Osteoblast (primary cell): ENCODE data around the gene ELOVL5. TPM values are rescaled to one million over a fixed set of nuclear protein-coding genes. Genes with fewer than 3 reads are reported as not detected.

Experiments
- DNase-seq: peaks from one replicate; pipeline ENCODE4 v3.0.0; 2011; ENCODE audit warnings: low spot score, mixed read lengths; ENCODE audit not compliant: insufficient read length; ENCODE audit errors: missing footprints
- H2AFZ ChIP-seq: 2 replicates; pipeline ENCODE4 v1.6.0; 2011; ENCODE audit warnings: mild to moderate bottlenecking, low read length
- H3K27ac ChIP-seq: 2 replicates; pipeline ENCODE4 v1.5.1; 2011; ENCODE audit warnings: mild to moderate bottlenecking, low read depth, low read length, moderate library complexity
- H3K27me3 ChIP-seq: 2 replicates; pipeline ENCODE4 v1.6.0; 2012; ENCODE audit warnings: mild to moderate bottlenecking, control low read depth, inconsistent platforms, low read length, moderate library complexity; ENCODE audit not compliant: insufficient read depth
- H3K36me3 ChIP-seq: 2 replicates; pipeline ENCODE4 v1.5.1; 2011; ENCODE audit warnings: mild to moderate bottlenecking, low read length, control low read depth, moderate library complexity; ENCODE audit not compliant: insufficient read depth
- H3K4me1 ChIP-seq: 2 replicates; pipeline ENCODE4 v1.5.1; 2011; ENCODE audit warnings: mild to moderate bottlenecking, low read length, control low read depth, moderate library complexity; ENCODE audit not compliant: insufficient read depth
- H3K4me2 ChIP-seq: 2 replicates; pipeline ENCODE4 v1.6.0; 2011; ENCODE audit warnings: mild to moderate bottlenecking, low read length; ENCODE audit not compliant: insufficient read depth
- H3K4me3 ChIP-seq: fragments of 200-600 bp; sonication (generic); 3 replicates; pipeline ENCODE4 v1.5.1; 2012; ENCODE audit warnings: mild to moderate bottlenecking, low read length, inconsistent platforms; ENCODE audit not compliant: insufficient read depth
- H3K79me2 ChIP-seq: 2 replicates; pipeline ENCODE4 v1.6.0; 2012; ENCODE audit warnings: mild to moderate bottlenecking, low read length, control low read depth, inconsistent platforms; ENCODE audit not compliant: insufficient read depth
- H3K9me3 ChIP-seq: 2 replicates; pipeline ENCODE4 v1.5.1; 2011; ENCODE audit warnings: low read depth, low read length, control low read depth
- H4K20me1 ChIP-seq: 2 replicates; pipeline ENCODE4 v1.6.0; 2012; ENCODE audit warnings: mild to moderate bottlenecking, low read length, control low read depth; ENCODE audit not compliant: insufficient read depth
- total RNA-seq: library from RNA; depleted of rRNA; stranded (reverse); fragments of >200 nt; gene quantifications from 2 replicates; pipeline ENCODE4 v1.2.3, GENCODE V29; 2012
- TF ChIP-seq, protein P1 (sequence below): IDR thresholded peaks from 2 replicates; pipeline ENCODE4 v1.5.1; 2011; ENCODE audit warnings: mild to moderate bottlenecking, low read depth, low read length, moderate library complexity; ENCODE audit errors: extremely low read depth

The ELOVL5 gene
- total RNA-seq, 1 donor, result 75.3 TPM

DNA sequence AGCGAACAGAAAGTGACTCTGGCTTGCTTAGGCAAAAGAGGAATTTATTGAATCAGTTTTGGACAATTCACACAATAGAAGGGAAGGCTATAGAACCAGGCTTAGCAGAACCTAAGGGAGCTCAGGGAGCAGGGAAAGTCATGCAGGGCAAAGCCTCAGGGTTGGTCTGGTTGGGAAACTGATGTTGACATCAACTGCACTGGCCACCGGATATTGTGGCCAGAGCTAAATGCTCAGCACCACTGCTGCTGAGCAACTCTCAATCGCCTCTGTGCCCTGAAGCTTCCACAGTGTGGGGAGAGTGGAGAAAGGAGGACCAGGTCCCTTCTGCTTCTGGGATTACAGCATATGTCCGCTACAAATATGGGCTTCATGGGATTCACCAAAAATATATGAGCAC, 106.8 kb downstream of the ELOVL5 start:
- no peak overlapping the region for H3K27ac ChIP-seq
- DNase-seq, result peak; percentile 41

DNA sequence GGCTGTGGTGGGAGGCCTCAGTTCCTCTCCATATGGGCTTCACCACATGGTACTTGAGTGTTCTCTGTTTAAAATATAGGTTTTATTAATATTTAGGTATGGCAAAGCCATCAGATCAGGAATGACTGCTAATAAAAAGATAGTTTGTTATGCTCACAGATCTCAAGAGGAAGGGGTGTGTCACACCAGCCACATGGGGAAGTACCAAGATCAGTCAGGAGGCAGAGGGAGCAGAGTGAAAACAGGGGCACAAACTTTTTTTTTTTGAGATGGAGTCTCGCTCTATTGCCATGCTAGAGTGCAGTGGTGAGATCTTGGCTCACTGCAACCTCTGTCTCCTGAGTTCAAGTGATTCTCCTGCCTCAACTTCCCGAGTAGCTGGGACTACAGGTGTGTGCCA, 108.0 kb downstream of the ELOVL5 start:
- DNase-seq, result peak; percentile 5
- Histone ChIP-seq H3K4me3 (no peak overlapping the region), H3K36me3 (no peaks in the 10 kb centered on the region), H3K4me1 (no peaks in the 10 kb centered on the region), H3K4me2 (no peak overlapping the region), H2AFZ (no peak overlapping the region), H3K27ac (no peak overlapping the region), H3K9me3 (no peaks in the 10 kb centered on the region), H3K79me2 (no peaks in the 10 kb centered on the region), H4K20me1 (no peaks in the 10 kb centered on the region), H3K27me3 (no peaks in the 10 kb centered on the region)
- TF ChIP-seq, protein P1, sequence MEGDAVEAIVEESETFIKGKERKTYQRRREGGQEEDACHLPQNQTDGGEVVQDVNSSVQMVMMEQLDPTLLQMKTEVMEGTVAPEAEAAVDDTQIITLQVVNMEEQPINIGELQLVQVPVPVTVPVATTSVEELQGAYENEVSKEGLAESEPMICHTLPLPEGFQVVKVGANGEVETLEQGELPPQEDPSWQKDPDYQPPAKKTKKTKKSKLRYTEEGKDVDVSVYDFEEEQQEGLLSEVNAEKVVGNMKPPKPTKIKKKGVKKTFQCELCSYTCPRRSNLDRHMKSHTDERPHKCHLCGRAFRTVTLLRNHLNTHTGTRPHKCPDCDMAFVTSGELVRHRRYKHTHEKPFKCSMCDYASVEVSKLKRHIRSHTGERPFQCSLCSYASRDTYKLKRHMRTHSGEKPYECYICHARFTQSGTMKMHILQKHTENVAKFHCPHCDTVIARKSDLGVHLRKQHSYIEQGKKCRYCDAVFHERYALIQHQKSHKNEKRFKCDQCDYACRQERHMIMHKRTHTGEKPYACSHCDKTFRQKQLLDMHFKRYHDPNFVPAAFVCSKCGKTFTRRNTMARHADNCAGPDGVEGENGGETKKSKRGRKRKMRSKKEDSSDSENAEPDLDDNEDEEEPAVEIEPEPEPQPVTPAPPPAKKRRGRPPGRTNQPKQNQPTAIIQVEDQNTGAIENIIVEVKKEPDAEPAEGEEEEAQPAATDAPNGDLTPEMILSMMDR, result no peak

More for the DNA sequence above, 106.8 kb downstream of the ELOVL5 start:
- Histone ChIP-seq H2AFZ (no peak overlapping the region), H3K4me3 (no peak overlapping the region), H3K9me3 (no peaks in the 10 kb centered on the region), H3K4me1 (no peaks in the 10 kb centered on the region), H3K27me3 (peaks cover 3% of the 10 kb centered on the region), H3K36me3 (no peaks in the 10 kb centered on the region), H4K20me1 (no peaks in the 10 kb centered on the region), H3K4me2 (no peak overlapping the region), H3K79me2 (no peaks in the 10 kb centered on the region)
- TF ChIP-seq, protein P1, result no peak

DNA sequence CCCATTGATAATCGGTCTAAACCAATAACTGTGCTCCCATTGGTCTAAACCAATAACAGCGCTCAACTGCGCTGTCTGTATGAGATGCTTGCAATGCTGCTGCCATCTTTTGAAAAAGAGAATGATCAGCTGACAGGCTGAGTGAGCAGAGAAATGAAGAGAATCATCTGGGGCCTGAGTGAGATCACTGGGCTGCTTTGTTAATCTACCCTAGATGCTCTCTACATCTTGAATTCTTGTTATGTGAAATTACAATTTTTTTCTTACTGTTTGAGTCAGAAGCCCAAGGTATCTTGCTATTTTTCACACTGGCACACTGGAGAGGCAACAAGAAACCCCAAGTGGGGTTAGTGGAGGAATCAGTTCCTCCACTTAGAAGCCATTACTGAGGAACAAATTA, 108.6 kb downstream of the ELOVL5 start:
- no peak overlapping the region for H3K4me3 ChIP-seq
- H3K27ac ChIP-seq, result no peak overlapping the region
- H2AFZ ChIP-seq, result no peak overlapping the region
- no peaks in the 10 kb centered on the region for H3K9me3 ChIP-seq
- H3K79me2 ChIP-seq, result no peaks in the 10 kb centered on the region
- no peaks in the 10 kb centered on the region for H3K4me1 ChIP-seq
- no peaks in the 10 kb centered on the region for H4K20me1 ChIP-seq
- TF ChIP-seq, protein P1, result no peak
- no peaks in the 10 kb centered on the region for H3K36me3 ChIP-seq
- no peaks in the 10 kb centered on the region for H3K27me3 ChIP-seq
- no peak for DNase-seq
- no peak overlapping the region for H3K4me2 ChIP-seq

DNA sequence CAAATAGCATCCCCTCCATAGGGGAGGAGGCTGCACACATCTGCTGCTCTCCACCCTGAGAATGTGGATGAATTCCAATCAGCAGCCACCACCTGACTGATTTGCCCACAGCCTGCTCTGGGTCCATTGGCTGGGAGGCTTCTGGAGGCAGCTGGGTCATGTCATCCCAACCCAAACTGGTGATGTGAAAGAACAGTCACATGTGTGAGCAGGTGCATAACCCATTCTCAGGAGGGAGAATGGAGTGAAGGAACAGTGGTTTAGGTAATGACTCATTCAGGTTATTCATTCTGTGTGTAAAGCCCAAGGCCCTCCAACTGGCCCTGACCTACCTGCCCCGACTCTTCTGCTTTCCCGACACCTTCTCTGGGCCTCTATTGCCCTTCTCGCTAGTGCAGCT, 109.2 kb downstream of the ELOVL5 start:
- TF ChIP-seq, protein P1, result no peak
- Histone ChIP-seq H4K20me1 (no peaks in the 10 kb centered on the region), H3K4me1 (no peaks in the 10 kb centered on the region), H3K4me2 (no peak overlapping the region), H3K27ac (no peak overlapping the region), H2AFZ (no peak overlapping the region), H3K9me3 (no peaks in the 10 kb centered on the region), H3K79me2 (no peaks in the 10 kb centered on the region), H3K27me3 (no peaks in the 10 kb centered on the region), H3K36me3 (no peaks in the 10 kb centered on the region), H3K4me3 (no peak overlapping the region)
- DNase-seq, result no peak
